SKM-1 treated with dmso at 0.1 percent for 144 hours (cell line): ENCODE results near the gene PTPRN2.
"Not testable (repeated sequence)": the region's sequence is repeated elsewhere in the genome, so short reads cannot be mapped to it uniquely, and the experiment has no call there.

Source experiments
- DNase-seq: peaks from one replicate; lab custom pipeline; 2025; ENCODE audit not compliant: unreplicated experiment; lab: John Stamatoyannopoulos, UW

Gene PTPRN2

GRCh38 chr7:157928808-157929425 is 658.7 kb downstream of the PTPRN2 start:
- no peak for DNase-seq

DNA sequence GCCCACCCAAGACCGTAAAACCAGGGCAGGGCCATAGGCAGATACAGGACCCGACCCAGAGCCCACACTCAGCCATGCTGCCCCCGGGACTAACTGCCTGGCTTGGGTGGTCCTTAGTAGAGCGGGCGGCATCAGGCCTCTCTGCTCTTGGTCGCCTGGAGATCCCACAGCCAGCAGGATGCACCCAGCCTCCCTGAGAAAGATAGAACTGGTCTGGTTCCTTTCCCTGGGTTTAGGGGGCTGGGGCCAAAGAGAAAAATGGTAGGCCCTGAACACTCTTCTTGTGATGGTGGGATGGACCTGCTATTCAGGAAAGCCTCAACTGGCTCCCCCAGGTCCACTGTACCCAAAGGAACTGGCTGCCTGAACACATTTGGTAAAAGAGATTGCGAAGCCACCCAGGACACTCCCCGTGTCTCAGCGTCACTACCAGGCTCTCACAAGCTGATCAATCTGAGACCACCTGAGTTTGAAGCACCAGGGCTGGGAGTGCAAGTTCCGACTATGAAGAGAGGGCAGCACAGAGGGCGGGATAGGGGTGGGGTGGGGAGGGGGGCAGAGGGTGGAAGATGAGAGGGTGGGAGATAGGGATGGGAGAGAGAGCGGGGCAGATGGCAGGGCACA is 659.3 kb downstream of the PTPRN2 start:
- DNase-seq, result no peak

DNA sequence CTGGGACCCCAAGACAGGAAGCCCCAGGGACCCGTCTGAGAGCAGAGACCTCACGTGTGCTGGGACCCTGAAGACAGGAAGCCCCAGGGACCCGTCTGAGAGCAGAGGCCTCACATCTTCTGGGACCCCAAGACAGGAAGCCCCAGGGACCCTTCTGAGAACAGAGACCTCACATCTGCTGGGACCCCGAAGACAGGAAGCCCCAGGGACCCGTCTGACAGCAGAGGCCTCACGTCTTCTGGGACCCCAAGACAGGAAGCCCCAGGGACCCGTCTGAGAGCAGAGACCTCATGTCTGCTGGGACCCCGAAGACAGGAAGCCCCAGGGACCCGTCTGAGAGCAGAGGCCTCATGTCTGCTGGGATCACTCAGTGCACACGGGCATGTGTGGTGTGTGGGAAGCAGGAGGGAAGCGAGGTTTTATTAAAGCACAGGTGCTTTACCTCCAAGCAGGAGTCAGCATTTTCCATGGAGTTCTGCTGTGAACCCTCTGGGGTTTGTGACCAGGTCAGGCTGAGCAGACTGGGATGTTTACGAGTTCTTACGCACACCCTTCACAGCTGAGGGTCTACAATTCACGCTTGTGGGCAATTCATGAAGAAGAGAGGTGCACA is 660.2 kb downstream of the PTPRN2 start:
- no peak for DNase-seq

- DNase-seq, result no peak
Observed at GRCh38 chr7:157926521-157927150, 661.0 kb downstream of the PTPRN2 start.

DNA sequence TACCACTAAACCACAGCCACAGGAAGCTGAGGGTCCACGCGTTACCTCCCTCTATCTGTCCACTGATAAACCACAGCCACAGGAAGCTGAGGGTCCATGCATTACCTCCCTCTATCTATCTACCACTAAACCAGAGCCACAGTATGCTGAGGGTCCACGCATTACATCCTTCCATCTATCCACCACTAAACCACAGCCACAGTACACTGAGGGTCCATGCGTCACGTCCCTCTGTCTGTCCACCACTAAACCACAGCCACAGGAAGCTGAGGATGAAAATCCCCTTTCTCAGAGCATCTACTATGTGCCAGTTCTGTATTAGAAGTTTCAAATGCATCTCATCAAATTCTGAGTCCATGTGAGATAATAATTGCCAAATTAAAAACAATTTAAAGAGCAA is 661.5 kb downstream of the PTPRN2 start:
- no peak for DNase-seq

GRCh38 chr7:157925383-157925875 is 662.2 kb downstream of the PTPRN2 start:
- no peak for DNase-seq

- no peak for DNase-seq
Observed at GRCh38 chr7:157923903-157924630, 663.6 kb downstream of the PTPRN2 start.

DNA sequence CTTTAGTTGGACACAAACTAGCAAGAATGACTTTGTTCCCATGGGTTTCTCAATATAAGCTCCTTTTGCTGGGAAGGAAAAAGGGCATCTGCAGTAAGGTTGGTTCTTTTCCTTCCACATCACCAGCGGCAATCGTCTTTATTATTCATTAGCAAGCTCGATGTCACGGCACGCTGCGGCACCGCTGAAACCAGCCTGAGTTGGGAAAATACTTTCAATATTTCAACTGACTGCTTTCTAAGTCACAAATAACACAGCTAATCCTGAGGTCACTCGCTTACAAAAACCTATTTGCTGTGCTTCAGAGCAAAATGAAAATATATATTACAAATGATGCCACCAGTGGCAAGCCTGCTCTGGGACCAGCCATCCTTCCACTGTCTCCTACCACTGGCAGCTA is 665.0 kb downstream of the PTPRN2 start:
- DNase-seq, result no peak

DNA sequence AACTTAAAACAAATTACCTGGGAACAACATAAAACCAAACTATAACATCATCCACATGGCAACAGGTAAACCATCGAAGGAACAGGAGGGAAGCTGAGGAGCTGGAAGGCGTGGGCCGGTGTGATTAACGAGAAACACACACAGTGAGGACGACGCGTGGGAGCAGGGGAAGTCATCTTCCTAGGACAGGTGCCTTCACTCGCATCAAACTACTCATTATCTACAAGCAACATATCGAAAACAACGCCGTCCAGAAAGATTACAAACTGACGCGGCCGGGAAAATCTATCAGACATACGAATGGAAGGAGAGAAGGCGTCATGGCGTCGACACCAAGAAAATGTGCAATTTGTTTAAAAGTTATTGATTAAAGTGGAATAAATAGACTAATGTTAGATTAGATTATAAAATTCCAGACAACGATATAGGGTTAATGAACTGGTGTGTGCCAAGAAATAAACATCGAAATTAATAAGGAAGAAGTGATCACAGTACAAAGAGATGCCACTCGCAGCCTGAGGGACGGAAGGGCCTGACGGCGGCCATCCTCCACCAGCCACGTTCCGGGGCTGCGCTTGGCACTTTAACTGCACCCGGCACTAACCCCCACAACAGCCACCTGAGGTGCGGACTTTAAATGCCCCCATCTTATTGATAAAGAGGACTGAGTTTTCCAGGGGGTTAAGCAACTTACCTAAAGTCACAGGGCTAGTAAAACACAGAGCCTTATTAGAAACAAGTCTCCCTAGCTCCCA is 669.1 kb downstream of the PTPRN2 start:
- no peak for DNase-seq

GRCh38 chr7:157916946-157917640 is 670.5 kb downstream of the PTPRN2 start:
- DNase-seq, result no peak

DNA sequence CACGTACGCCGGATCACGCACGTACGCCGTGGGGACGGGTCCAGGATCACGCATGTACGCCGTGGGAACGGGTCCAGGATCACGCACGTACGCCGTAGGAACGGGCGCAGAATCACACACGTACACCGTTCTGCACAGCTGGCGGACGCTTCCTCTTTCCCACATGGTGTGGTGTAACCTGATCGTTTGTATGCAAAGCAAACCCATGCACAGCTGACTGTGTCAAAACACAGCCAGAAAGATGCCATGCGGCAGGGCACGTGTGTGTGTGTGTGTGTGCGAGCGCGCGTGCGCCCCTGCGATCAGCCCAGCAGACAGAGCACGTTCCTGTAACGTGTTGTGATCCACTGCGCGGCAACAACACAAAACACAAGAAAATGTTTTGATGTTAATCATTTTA is 677.2 kb downstream of the PTPRN2 start:
- DNase-seq, result no peak

GRCh38 chr7:157910045-157910444 is 677.6 kb downstream of the PTPRN2 start:
- not testable (repeated sequence) for DNase-seq

DNA sequence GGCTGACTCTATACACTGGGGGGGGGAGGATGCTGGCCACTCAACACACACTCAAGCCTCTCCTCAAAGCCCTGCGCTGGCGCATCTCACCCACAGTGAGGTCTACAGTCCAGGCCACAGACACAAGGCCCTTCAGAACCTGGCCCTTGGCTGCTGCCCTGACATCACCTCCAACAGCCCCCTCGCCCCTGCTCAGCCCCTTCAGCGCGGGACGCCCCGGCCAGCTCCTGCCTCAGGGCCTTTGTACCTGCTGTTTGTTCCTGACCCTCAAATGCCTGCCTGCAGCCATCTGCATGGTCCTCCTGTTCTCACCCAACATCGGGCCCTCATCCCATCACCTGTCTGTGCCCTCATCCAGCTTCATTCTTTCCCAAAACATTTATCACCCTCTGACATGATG is 678.3 kb downstream of the PTPRN2 start:
- DNase-seq, result no peak

- no peak for DNase-seq
Observed at GRCh38 chr7:157908006-157908782, 679.4 kb downstream of the PTPRN2 start.

DNA sequence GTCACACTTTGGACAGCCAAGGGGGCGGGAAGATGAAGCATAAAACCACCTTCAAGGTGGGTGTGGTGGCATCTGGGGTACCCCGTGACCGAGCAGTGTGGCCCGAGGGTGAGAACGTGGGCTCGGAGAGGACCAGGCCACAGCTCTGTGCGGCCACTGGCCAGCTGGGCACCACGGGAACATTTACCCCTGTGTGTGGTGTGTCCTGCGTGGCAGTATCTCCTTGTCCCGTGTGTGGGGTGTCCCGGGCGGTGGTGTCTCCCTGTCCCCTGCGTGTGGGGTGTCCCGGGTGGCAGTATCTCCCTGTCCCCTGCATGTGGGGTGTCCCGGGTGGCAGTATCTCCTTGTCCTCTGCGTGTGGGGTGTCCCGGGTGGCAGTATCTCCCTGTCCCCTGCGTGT is 680.5 kb downstream of the PTPRN2 start:
- DNase-seq, result no peak

DNA sequence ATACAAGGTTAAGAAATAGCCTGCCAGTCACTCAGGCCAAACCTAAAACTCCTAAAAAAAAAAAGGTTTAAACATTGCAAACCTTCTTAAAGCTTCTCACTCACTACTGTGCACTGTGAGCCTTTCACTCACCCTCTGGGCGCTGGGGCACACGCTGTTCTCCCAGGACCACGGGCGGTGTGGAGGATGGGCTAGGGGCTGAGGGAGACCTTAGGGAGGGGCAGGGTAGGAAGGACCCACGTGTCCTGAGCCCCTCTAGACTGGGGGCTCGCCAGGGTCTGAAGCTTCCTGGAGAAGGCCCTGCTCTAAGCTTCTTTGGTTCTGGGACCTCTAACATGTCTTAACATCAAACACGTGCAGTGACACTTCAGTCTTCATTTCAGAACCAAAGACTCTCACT is 681.0 kb downstream of the PTPRN2 start:
- DNase-seq, result no peak

- DNase-seq, result no peak
Observed at GRCh38 chr7:157905651-157906461, 681.8 kb downstream of the PTPRN2 start.

DNA sequence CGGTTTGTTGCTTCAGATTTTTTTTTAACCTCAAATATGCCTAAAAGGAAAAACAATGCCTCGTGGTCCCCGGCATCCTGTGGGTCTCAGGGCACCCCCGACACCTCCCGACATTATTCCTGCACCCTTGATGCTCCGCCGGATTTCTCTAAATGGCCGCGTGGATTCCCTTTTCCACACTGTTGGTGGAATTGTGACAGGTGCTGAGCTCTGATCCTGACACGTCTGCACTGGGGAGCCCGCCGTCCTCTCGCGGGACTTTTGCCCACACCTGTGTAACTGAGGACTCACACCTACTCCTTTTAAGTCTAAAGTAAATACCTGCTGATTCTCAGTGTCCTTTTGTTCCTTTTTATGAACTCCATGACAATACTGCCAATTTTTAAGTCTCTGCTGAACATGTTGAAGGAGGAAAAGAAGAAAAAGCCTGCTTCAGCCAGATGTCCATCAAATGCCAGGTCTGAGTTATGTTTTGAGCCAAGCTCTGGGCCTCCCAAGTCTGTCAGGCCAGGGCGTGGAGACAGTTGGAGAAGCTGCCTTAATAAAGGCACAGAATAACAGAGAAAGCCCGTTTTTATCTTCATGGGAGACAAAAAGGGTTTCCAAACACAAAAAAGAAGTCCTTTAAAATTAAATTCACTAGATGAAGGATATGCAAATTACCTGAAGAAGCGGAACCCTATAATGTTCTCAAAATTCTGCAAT is 682.6 kb downstream of the PTPRN2 start:
- no peak for DNase-seq
